Astrocyte of the hippocampus (primary cell): ENCODE data around the gene BMPR1B.

ENCODE experiments used
- DNase-seq: peaks from one replicate; pipeline ENCODE4 v3.0.0; 2011; ENCODE audit warnings: low read depth, low spot score

The BMPR1B gene

GRCh38 chr4:95183656-95184408 is 426.1 kb downstream of the BMPR1B start:
- no peak for DNase-seq

- DNase-seq: no peak
Measured at GRCh38 chr4:95186666-95187065, 428.9 kb downstream of the BMPR1B start.

- DNase-seq: no peak
Measured at GRCh38 chr4:95188701-95189370, 431.1 kb downstream of the BMPR1B start.

GRCh38 chr4:95190751-95191436 is 433.1 kb downstream of the BMPR1B start:
- DNase-seq: peak; percentile 39

GRCh38 chr4:95191537-95191936 is 433.8 kb downstream of the BMPR1B start:
- DNase-seq: no peak

GRCh38 chr4:95193391-95194224 is 435.9 kb downstream of the BMPR1B start:
- DNase-seq: no peak

- no peak for DNase-seq
Measured at GRCh38 chr4:95197353-95197752, 439.6 kb downstream of the BMPR1B start.

GRCh38 chr4:95198961-95199360 is 441.2 kb downstream of the BMPR1B start:
- no peak for DNase-seq

GRCh38 chr4:95204267-95204844 is 446.6 kb downstream of the BMPR1B start:
- DNase-seq: peak; percentile 86

- peak; percentile 29 for DNase-seq
Measured at GRCh38 chr4:95204873-95205272, 447.1 kb downstream of the BMPR1B start.
